HepG2 (cell line): Measurements from ENCODE around the gene SLCO4A1. TPM values are rescaled to one million over a fixed set of nuclear protein-coding genes. Genes with fewer than 3 reads are reported as not detected.

Experiments used
- ATAC-seq: fragments of 200-7000 bp; cut with Tn5 transposase; 3 replicates; pipeline ENCODE4 v1.9.1; 2020; ENCODE audit warnings: mild to moderate bottlenecking, moderate library complexity
- BruUV-seq: library from RNA; stranded (reverse); fragments of 400-500 nt; replicated peaks from 2 replicates; lab custom pipeline; 2021; lab: Mats Ljungman, UMichigan
- CTCF ChIA-PET: fragments of 300-600 bp; formaldehyde crosslinking; extraction: SDS; loops from one replicate; lab custom pipeline; 2021; ENCODE audit warnings: low total read pairs, inconsistent platforms, low intra/inter-chr PET ratio; lab: Yijun Ruan, JAX
- POLR2A ChIA-PET: fragments of 350-600 bp; sonication (Branson Sonifier 250); formaldehyde crosslinking; loops from one replicate; lab custom pipeline; 2020; ENCODE audit warnings: antibody characterized with exemption, inconsistent platforms; lab: Yijun Ruan, JAX
- DNase-seq: peaks from one replicate; pipeline ENCODE4 v3.0.0-alpha.2; 2015; ENCODE audit warnings: low spot score
- FAIRE-seq: peaks from 3 replicates; lab custom pipeline; 2011; peaks lifted over from hg19 to GRCh38; lab: Jason Lieb, UNC
- H2AFZ ChIP-seq: one replicate; pipeline ENCODE4 v1.6.1; 2011; ENCODE audit warnings: low read length, inconsistent platforms
- H3K27ac ChIP-seq: fragments of 300-600 bp; 3 replicates; pipeline ENCODE4 v1.8.0; 2011; ENCODE audit warnings: mixed run types, mild to moderate bottlenecking, mixed read lengths, low read length, inconsistent platforms; ENCODE audit not compliant: insufficient read depth; ENCODE audit errors: extremely low read length
- H3K27me3 ChIP-seq, 2 experiments: fragments of 200-600 bp in 1 of 2; 2 replicates in 1 of 2; 3 replicates in 1 of 2; pipeline versions ENCODE4 v1.6.0 to v1.8.0; 2011; ENCODE audit warnings: low read length in 2 of 2, mild to moderate bottlenecking in 2 of 2, moderate library complexity in 2 of 2, inconsistent platforms in 1 of 2; ENCODE audit not compliant: insufficient read depth in 2 of 2, control insufficient read depth in 1 of 2
- H3K36me3 ChIP-seq, 2 experiments: fragments of 200-600 bp in 1 of 2; replicated peaks in 1 of 2; 2 replicates in 1 of 2; 3 replicates in 1 of 2; pipeline versions ENCODE4 v1.5.1 to v1.8.0; 2011; ENCODE audit warnings: low read length in 2 of 2, inconsistent platforms in 1 of 2; ENCODE audit not compliant: insufficient read depth in 2 of 2, control insufficient read depth in 1 of 2
- H3K4me1 ChIP-seq: 2 replicates; pipeline ENCODE4 v1.5.1; 2012; ENCODE audit warnings: low read length, inconsistent platforms; ENCODE audit not compliant: insufficient read depth
- H3K4me2 ChIP-seq: 2 replicates; pipeline ENCODE4 v1.6.0; 2011; ENCODE audit warnings: low read depth, low read length, inconsistent platforms
- H3K4me3 ChIP-seq, 3 experiments: fragments of 200-600 bp in 1 of 3; sonication (generic), shearing (Covaris generic) in 1 of 3; replicated peaks in 1 of 3; 2 replicates each; pipeline ENCODE4 v1.5.1; 2011 to 2016; ENCODE audit warnings: low read length in 3 of 3, inconsistent platforms in 2 of 3, low read depth in 2 of 3, mild to moderate bottlenecking in 2 of 3, control low read depth in 1 of 3, mixed read lengths in 1 of 3; ENCODE audit not compliant: insufficient read depth in 1 of 3
- H3K79me2 ChIP-seq: one replicate; pipeline ENCODE4 v1.6.1; 2011; ENCODE audit warnings: low read length, inconsistent platforms; ENCODE audit not compliant: insufficient read depth
- H3K9ac ChIP-seq: 2 replicates; pipeline ENCODE4 v1.6.0; 2011; ENCODE audit warnings: mild to moderate bottlenecking, low read depth, low read length, inconsistent platforms; ENCODE audit not compliant: insufficient read depth
- H3K9me3 ChIP-seq: 2 replicates; pipeline ENCODE4 v1.5.1; 2012; ENCODE audit warnings: mild to moderate bottlenecking, low read length
- H4K20me1 ChIP-seq: 2 replicates; pipeline ENCODE4 v1.6.0; 2011; ENCODE audit warnings: inconsistent platforms, mild to moderate bottlenecking, low read length, moderate library complexity; ENCODE audit not compliant: insufficient read depth
- ATF1 ChIP-seq: IDR thresholded peaks from 2 replicates; pipeline ENCODE4 v1.6.1; 2016; ENCODE audit warnings: mild to moderate bottlenecking, control low read depth
- DPF2 ChIP-seq: sonication (generic); formaldehyde crosslinking; IDR thresholded peaks from 2 replicates; pipeline ENCODE4 v1.4.0; 2020; ENCODE audit warnings: mild to moderate bottlenecking, low read depth, missing genetic modification reagents, borderline replicate concordance
- ELF1 ChIP-seq: sonication (generic); formaldehyde crosslinking; IDR thresholded peaks from 2 replicates; pipeline ENCODE4 v1.4.0; 2020; ENCODE audit warnings: missing genetic modification reagents
- FOXA1 ChIP-seq, 2 experiments: fragments of 450-650 bp in 1 of 2; sonication (generic) in 1 of 2; formaldehyde crosslinking in 1 of 2; IDR thresholded peaks; 2 replicates each; pipeline versions ENCODE4 v1.4.0 to v1.6.1; 2016 to 2020; ENCODE audit warnings: missing genetic modification reagents in 1 of 2
- FOXP4 ChIP-seq: sonication (generic); formaldehyde crosslinking; IDR thresholded peaks from 2 replicates; pipeline ENCODE4 v1.4.0; 2020; ENCODE audit warnings: missing genetic modification reagents
- HCFC1 ChIP-seq: fragments of 150-350 bp; IDR thresholded peaks from 2 replicates; pipeline ENCODE4 v1.6.1; 2014; ENCODE audit warnings: low read depth, low read length
- KDM5A ChIP-seq: fragments of 200-600 bp; sonication (generic); IDR thresholded peaks from 2 replicates; pipeline ENCODE4 v1.7.0; 2018; ENCODE audit warnings: antibody characterized with exemption, mild to moderate bottlenecking, low read length, borderline replicate concordance
- MTA1 ChIP-seq: sonication (generic); formaldehyde crosslinking; IDR thresholded peaks from 2 replicates; pipeline ENCODE4 v1.4.0; 2020; ENCODE audit warnings: missing genetic modification reagents, mild to moderate bottlenecking, borderline replicate concordance
- RARG ChIP-seq: sonication (generic); formaldehyde crosslinking; IDR thresholded peaks from 2 replicates; pipeline ENCODE4 v1.4.0; 2020; ENCODE audit warnings: low read depth, mild to moderate bottlenecking, missing genetic modification reagents
- RNF2 ChIP-seq: fragments of 450-650 bp; conservative IDR thresholded peaks from 2 replicates; pipeline ENCODE4 v1.6.1; 2016; ENCODE audit warnings: low read depth
- SETDB1 ChIP-seq: sonication (generic); formaldehyde crosslinking; IDR thresholded peaks from 2 replicates; pipeline ENCODE4 v1.5.1; 2020; ENCODE audit warnings: missing genetic modification reagents, mild to moderate bottlenecking, borderline replicate concordance
- SP2 ChIP-seq: sonication (generic); formaldehyde crosslinking; IDR thresholded peaks from 2 replicates; pipeline ENCODE4 v1.5.1; 2020; ENCODE audit warnings: mild to moderate bottlenecking, missing genetic modification reagents
- SPEN ChIP-seq: sonication (generic); formaldehyde crosslinking; IDR thresholded peaks from 2 replicates; pipeline ENCODE4 v1.5.1; 2020; ENCODE audit warnings: low read depth, mild to moderate bottlenecking, missing genetic modification reagents
- ZBTB21 ChIP-seq: sonication (generic); formaldehyde crosslinking; IDR thresholded peaks from 2 replicates; pipeline ENCODE4 v1.4.0; 2020; ENCODE audit warnings: missing genetic modification reagents
- ZMAT3 ChIP-seq: sonication (generic); formaldehyde crosslinking; conservative IDR thresholded peaks from 2 replicates; pipeline ENCODE4 v1.7.0; 2021; ENCODE audit warnings: missing genetic modification reagents
- ZNF430 ChIP-seq: sonication (generic); formaldehyde crosslinking; IDR thresholded peaks from 2 replicates; pipeline ENCODE4 v1.9.0; 2021; ENCODE audit warnings: mild to moderate bottlenecking, missing genetic modification reagents
- ZNF619 ChIP-seq: sonication (generic); formaldehyde crosslinking; IDR thresholded peaks from 2 replicates; pipeline ENCODE4 v1.4.0; 2020; ENCODE audit warnings: mild to moderate bottlenecking, missing genetic modification reagents
- ZNF687 ChIP-seq: sonication (generic); formaldehyde crosslinking; IDR thresholded peaks from 2 replicates; pipeline ENCODE4 v1.5.1; 2020; ENCODE audit warnings: mild to moderate bottlenecking, missing genetic modification reagents, moderate library complexity
- ZSCAN12 ChIP-seq: sonication (generic); formaldehyde crosslinking; IDR thresholded peaks from 2 replicates; pipeline ENCODE4 v1.9.0; 2021; ENCODE audit warnings: mild to moderate bottlenecking, missing genetic modification reagents
- WGBS: methylation state at CpG from one replicate; pipeline ENCODE4 v1.1.6; 2017; ENCODE audit warnings: low lambda C conversion rate; 5-methylcytosine and 5-hydroxymethylcytosine counted together
- in situ Hi-C: cut with HindIII; loops from 2 replicates; pipeline ENCODE4 v1.10.0; 2017; ENCODE audit warnings: low pct_unique_long_range_greater_than_20kb; ENCODE audit not compliant: extremely low pct_ligation_motif_present
- intact Hi-C: fragments of 100-400 bp; cut with micrococcal nuclease; formaldehyde crosslinking; loops from one replicate; pipeline ENCODE4 v1.10.0; 2022; ENCODE audit not compliant: unreplicated experiment
- polyA plus RNA-seq, 8 experiments: library from polyadenylated mRNA; depleted of rRNA in 3 of 8; stranded (reverse) in 7 of 8; unstranded in 1 of 8; fragments of >200 nt; fragmentation: Illumina TruSeq in 4 of 8; extraction: Trizol in 4 of 8; gene quantifications; 2 replicates each; pipeline versions ENCODE4 v1.2.1 to v1.2.3, GENCODE V29; 2011 to 2016; ENCODE audit warnings: low read depth in 4 of 8, missing spikeins in 1 of 8, mixed read lengths in 1 of 8; ENCODE audit not compliant: insufficient read depth in 1 of 8
- total RNA-seq, 5 experiments: library from RNA; depleted of rRNA; stranded (reverse); fragments of >200 nt; fragmentation: Illumina TruSeq; extraction: Trizol; gene quantifications; 2 replicates each; pipeline ENCODE4 v1.2.3, GENCODE V29; 2016; ENCODE audit warnings: low read depth in 1 of 5

SLCO4A1 gene
- total and polyA plus RNA-seq, 2 of the 13 experiments (the other 11 are each of a cell fraction or from before 2014, with no cell fraction given) = 55.5 to 112 TPM

GRCh38 chr20:62644044-62644795, 1.9 kb downstream of the SLCO4A1 start:
- BruUV-seq = no TSS peak
- H3K9me3 ChIP-seq = no peaks in the 10 kb centered on the region
- TF ChIP-seq ZSCAN12 (CRISPR knock-in tag) (no peak), ZNF687 (CRISPR knock-in tag) (peak; percentile 76), SETDB1 (CRISPR knock-in tag) (no peak), SPEN (CRISPR knock-in tag) (0 out of 2 replicates have a peak, but pooled peaks have one; percentile 56), RNF2 (no peak), ZBTB21 (CRISPR knock-in tag) (0 out of 2 replicates have a peak, but pooled peaks have one; percentile 18), ZNF619 (CRISPR knock-in tag) (0 out of 2 replicates have a peak, but pooled peaks have one; percentile 63), KDM5A (no peak), FOXP4 (CRISPR knock-in tag) (no peak), ELF1 (no peak), HCFC1 (no peak), RARG (CRISPR knock-in tag) (no peak), ZNF430 (CRISPR knock-in tag) (no peak), MTA1 (CRISPR knock-in tag) (peak; percentile 22; the same call in 1 of the 2 replicates), DPF2 (0 out of 2 replicates have a peak, but pooled peaks have one; percentile 20), ZMAT3 (no peak), ATF1 (CRISPR knock-in tag) (no peak), FOXA1 (IDR thresholded peaks at IDR 0.05) (no peak), FOXA1 (CRISPR knock-in tag; IDR thresholded peaks at IDR 0.05) (no peak), SP2 (no peak)

More at GRCh38 chr20:62644044-62644795, 1.9 kb downstream of the SLCO4A1 start:
- Histone ChIP-seq H2AFZ (no peak overlapping the region), H3K4me3 (peak overlapping the region; percentile 14 to 86 (median 67)), H3K36me3 (peaks cover 2 to 5% of the 10 kb centered on the region in 2 experiments; a peak in 2 of 5 replicates), H3K79me2 (peaks cover 66% of the 10 kb centered on the region), H3K9ac (peak overlapping the region; percentile 73; the same call in 1 of the 2 replicates), H3K27me3 (peaks cover 5 to 10% of the 10 kb centered on the region in 2 experiments; a peak in 3 of 5 replicates), H3K27ac (no peak overlapping the region), H3K4me1 (peaks cover 66% of the 10 kb centered on the region), H4K20me1 (peaks cover 6% of the 10 kb centered on the region; the same call in 1 of the 2 replicates), H3K4me2 (peak overlapping the region; percentile 86)
- DNase-seq (no peak), ATAC-seq (no peak), FAIRE-seq (no peak)
- in situ Hi-C loops (no loop called here), intact Hi-C loops (no loop called here)
- 80% methylated on average over 16 of the region's 23 CpGs for WGBS
- ChIA-PET POLR2A (interaction anchor here (1.1 to 2.7 kb wide), 3 partner anchors 7 to 21 kb away, joined by 4 to 26 read pairs (median 4); no protein-coding TSS in a partner anchor), CTCF (no interaction called here)
